ENCODE measurements around the gene BFSP1.

BFSP1 gene

GRCh38 chr20:17530716-17531664, at the start of gene BFSP1:
Gene BFSP1, minus strand, starts transcription at chr20:17531379. Its CDS starts 50 bp downstream, at chr20:17531329.
- DNase-seq, result peak in 2 of 6 experiments; percentile 12 to 21

GRCh38 chr20:17580895-17581294, 49.7 kb upstream of the BFSP1 start:
- DNase-seq, result no peak

GRCh38 chr20:17579369-17580039, 48.3 kb upstream of the BFSP1 start:
- DNase-seq, result no peak

- no peak for DNase-seq
Observed at GRCh38 chr20:17576215-17576614, 45.0 kb upstream of the BFSP1 start.

- no peak for DNase-seq
Observed at GRCh38 chr20:17573463-17573862, 42.3 kb upstream of the BFSP1 start.

- DNase-seq, result no peak
Observed at GRCh38 chr20:17572034-17572638, 41.0 kb upstream of the BFSP1 start.

GRCh38 chr20:17571153-17571527, 40.0 kb upstream of the BFSP1 start:
- DNase-seq, result peak in 1 of 6 experiments; percentile 8

- DNase-seq, result peak in 5 of 6 experiments; percentile 23 to 64 (median 47)
Observed at GRCh38 chr20:17570347-17571152, 39.4 kb upstream of the BFSP1 start.

GRCh38 chr20:17569616-17570346, 38.6 kb upstream of the BFSP1 start, which contains the start of gene DSTN:
Gene DSTN, plus strand, starts transcription at chr20:17570075. Its CDS starts 134 bp downstream, at chr20:17570209.
- DNase-seq, result peak; percentile 77 to 88 (median 82)

- peak in 4 of 6 experiments; percentile 6 to 37 (median 21) for DNase-seq
Observed at GRCh38 chr20:17568972-17569521, 37.9 kb upstream of the BFSP1 start.

- no peak for DNase-seq
Observed at GRCh38 chr20:17568045-17568788, 37.0 kb upstream of the BFSP1 start.

- DNase-seq, result no peak
Observed at GRCh38 chr20:17566345-17566744, 35.2 kb upstream of the BFSP1 start.

- DNase-seq, result no peak
Observed at GRCh38 chr20:17565169-17565845, 34.1 kb upstream of the BFSP1 start.

- no peak for DNase-seq
Observed at GRCh38 chr20:17562804-17563305, 31.7 kb upstream of the BFSP1 start.

- DNase-seq, result no peak
Observed at GRCh38 chr20:17560344-17561074, 29.3 kb upstream of the BFSP1 start.

- no peak for DNase-seq
Observed at GRCh38 chr20:17559338-17559737, 28.2 kb upstream of the BFSP1 start.

GRCh38 chr20:17558941-17559304, 27.7 kb upstream of the BFSP1 start:
- DNase-seq, result no peak

- no peak for DNase-seq
Observed at GRCh38 chr20:17558154-17558940, 27.2 kb upstream of the BFSP1 start.

GRCh38 chr20:17557675-17558006, 26.5 kb upstream of the BFSP1 start:
- DNase-seq, result no peak

Measured in stimulated activated naive CD4-positive, alpha-beta T cell (primary cell).